HT1080 (cell line): ENCODE measurements around the gene ARRB2. TPM values are rescaled to one million over a fixed set of nuclear protein-coding genes. Genes with fewer than 3 reads are reported as not detected.

ENCODE experiments used
- DNase-seq: peaks from one replicate; pipeline ENCODE4 v3.0.0-alpha.2; 2015; ENCODE audit warnings: low read depth
- total RNA-seq: library from RNA; depleted of rRNA; stranded (reverse); fragments of >200 nt; shearing (Covaris generic); gene quantifications from 2 replicates; pipeline ENCODE4 v1.2.3, GENCODE V29; 2014

The ARRB2 gene
- total RNA-seq, 1 experiment from 2014 or later = 27.4 TPM

DNA sequence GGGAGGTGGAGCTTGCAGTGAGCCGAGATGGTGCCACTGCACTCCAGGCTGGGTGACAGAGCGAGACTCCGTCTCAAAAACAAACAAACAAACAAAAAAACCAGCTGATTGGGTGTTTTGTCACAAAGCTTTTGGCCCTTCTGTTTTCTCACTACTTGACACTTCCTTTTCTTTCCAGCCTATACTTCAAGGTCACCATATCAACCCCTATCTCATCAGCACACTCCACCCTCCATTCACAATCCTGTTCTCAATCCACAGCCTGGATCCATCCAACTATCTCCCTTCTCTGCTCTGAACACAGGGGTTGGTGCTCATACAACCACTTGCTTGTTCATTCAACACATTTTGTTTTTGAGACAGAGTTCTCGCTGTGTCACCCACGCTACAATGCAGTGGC is 14.2 kb downstream of the ARRB2 start:
- no peak for DNase-seq

- no peak for DNase-seq
These were observed 15.3 kb downstream of the ARRB2 start for GRCh38 chr17:4725646-4726310.

- DNase-seq = no peak
These were observed 17.7 kb downstream of the ARRB2 start for GRCh38 chr17:4728124-4728523.

- DNase-seq = no peak
These were observed 22.7 kb downstream of the ARRB2 start for GRCh38 chr17:4733073-4733531.

DNA sequence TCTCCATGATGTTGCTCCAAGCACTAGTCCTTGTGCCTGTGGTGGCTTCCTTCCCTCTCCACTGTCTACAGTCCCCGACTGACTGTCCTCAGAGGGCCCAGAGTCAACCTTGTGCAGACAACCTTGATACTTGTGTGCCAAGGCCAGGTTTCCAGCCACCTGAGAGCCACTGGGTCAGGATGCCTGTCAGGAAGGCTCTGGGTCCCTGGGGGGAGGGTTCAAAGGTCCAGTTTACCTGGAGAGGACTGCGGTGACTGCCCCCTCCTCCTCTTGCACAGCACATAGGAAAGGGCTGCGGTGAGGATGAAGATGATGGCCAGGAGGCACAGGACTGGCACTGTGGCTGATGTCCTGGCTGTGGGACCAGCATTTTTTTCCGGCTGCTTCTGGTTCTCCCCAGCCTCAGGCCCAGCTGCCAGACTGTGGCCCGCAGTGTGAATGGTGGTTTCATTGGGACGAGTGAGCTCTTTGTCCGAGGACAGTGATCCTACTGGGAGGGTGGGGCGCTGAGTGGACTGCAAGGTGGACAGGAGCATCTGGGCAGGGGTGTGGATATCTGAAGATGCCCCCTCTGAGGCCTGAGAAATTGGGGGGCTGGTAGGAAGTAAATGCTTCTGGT is 24.5 kb downstream of the ARRB2 start:
- DNase-seq = no peak

- no peak for DNase-seq
These were observed 25.6 kb downstream of the ARRB2 start for GRCh38 chr17:4735876-4736651.

DNA sequence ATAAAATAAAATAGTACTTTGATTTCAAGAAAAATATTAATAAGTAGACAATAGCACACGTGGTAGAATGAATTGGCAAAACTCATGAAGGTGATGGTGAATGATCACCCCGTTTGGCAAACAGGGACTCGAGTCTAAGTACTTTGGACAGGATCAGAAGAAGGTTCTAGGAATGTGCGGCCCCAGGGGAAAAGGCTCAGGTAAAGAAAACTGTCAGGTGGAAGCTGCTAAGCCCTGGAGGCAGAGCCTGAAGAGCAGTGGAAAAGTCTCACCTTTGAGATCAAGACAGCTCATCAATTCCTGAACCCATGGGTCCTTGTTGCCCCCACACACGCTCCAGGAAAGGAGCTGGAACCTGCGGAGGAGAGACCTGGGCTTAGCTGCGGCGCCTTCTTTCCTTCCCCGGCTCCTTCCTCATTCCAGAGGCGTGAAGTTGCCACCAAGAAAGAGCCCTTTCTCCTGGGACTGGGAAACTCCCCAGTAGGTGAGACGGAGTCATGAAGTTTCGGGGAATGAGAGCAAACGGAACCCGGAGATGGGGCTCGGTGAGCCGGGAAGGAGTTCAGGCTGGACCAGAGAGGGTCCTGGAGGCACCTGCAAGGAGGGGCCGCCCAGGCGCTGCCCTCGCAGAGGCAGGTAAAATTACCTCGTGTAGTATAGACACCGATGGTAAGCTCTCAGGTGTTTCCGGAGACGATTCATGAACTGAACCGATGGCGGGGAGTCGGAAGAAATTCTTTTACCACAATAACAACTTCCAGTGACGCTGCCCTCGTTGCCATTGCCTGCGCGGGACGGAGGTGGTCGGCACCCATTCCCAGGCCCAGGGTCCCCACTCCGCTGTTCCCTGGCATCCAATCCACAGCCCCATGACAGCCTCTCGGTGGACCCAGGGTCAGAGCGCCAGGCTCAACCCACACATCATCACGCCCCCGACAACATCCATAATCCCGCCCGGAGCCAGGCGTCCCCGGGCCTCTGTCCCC is 28.0 kb downstream of the ARRB2 start:
- DNase-seq = no peak

DNA sequence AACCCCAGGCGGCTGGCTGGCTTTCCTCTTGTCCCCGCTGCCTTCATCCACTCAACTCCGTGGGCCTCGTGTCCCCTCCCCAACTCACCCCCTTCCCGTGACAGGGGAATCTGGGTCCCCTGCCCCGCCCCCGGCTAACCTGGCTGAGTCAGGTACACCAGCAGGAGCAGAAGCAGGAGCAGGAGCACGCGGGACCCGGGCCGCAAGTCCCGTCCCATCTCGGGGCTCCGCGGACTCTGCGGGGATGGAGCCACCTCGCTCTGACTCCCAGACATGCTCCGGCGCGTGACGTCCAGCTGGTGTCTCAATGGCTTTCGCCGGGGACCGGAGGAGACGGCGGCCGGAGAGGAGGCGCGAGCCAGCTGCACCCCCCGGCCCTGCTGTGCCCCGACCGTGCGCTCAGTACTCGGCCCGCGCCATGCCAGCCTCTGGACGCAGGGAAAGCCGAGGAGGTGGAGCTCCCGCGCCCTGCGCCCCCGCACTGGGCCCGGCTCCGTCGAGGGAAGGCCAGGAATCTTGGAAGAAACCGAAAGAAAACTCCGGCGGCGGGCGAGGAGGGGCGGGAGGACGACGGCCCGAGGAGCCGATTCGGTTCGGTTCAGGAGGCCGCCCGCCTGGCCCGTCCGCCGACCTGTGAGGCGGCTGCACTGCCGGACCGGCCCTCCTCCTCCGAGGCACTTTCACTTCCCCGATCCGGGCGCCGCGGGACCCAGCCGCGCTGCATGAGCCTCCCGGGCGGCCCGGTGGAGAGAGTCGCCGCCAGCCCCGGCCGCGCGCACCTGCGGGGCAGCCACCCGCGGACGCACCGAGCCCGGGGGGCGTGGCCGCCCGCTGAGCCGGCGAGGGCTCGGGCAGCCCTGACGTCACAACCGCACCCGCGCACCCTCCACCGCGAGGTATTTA is 28.9 kb downstream of the ARRB2 start, which contains the start of the genes CXCL16 and ZMYND15:
CXCL16 (minus strand) TSS at position 807 of the 903 bp plus-strand sequence; CDS start at position 218, 589 bp downstream.
ZMYND15 (plus strand) TSS at position 712 of the 903 bp plus-strand sequence. CDS start 716 bp downstream, outside the sequence.
- DNase-seq = no peak

DNA sequence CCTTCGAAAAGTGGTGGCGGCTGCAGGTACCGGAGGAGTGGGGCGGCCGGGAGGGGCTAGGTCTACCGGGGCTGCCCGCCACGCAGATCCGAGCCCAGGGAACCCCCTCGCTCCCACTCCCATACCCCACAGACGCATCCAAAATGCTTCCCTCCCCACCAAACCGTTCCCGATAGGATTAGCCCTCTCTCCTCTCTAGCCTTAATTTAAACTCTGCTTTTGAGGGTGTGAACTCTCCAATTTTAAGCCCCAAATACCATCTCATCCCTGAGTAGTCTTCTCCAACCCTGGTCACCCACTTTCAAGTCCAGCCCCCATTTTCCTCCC is 29.6 kb downstream of the ARRB2 start:
- DNase-seq = no peak

DNA sequence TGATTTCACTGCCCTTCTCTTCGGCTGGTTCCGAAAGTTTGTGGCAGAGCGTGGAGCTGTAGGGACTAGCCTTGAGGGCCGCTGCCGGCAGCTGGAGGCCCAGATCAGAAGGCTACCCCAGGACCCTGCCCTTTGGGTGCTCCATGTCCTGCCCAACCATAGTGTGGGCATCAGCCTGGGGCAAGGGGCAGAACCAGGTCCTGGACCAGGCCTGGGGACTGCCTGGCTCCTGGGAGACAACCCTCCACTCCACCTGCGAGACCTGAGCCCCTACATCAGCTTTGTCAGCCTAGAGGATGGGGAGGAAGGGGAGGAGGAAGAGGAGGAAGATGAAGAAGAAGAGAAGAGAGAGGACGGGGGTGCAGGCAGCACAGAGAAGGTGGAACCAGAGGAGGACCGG is 30.2 kb downstream of the ARRB2 start:
- DNase-seq = no peak

DNA sequence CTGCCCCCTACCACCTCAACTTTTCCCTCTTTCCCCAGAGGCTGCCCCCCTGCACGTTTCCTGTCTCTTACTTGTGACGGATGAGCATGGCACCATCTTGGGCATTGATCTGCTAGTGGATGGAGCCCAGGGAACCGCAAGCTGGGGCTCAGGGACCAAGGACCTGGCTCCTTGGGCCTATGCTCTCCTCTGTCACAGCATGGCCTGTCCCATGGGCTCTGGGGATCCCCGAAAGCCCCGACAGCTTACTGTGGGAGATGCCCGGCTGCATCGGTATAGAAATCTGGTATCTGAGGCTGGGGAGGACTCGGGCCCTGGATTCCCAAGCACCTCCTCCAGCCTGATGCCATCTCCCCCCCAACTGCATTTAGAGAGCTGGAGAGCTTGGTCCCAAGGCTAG is 31.1 kb downstream of the ARRB2 start:
- DNase-seq = no peak

GRCh38 chr17:4742133-4742532 is 31.7 kb downstream of the ARRB2 start:
- DNase-seq = no peak

DNA sequence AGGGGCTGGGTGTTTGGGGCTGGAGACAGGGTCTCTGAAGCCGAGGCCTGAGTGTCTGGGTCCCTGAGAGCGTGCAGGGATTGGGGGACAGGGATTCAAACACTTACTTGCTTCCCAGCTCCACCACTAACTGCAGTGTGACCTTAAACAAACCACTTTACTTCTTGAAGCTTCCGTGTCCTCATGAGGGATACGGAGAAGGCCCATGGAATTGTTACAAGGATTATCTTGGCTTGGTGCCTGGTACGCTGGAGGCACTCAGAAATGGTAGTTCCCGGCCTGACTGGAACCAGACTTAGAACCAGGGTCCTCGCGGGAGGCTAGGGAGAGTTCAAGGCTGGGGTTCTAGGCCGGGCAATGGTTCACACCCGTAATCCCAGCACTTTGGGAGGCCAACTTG is 32.2 kb downstream of the ARRB2 start:
- no peak for DNase-seq

DNA sequence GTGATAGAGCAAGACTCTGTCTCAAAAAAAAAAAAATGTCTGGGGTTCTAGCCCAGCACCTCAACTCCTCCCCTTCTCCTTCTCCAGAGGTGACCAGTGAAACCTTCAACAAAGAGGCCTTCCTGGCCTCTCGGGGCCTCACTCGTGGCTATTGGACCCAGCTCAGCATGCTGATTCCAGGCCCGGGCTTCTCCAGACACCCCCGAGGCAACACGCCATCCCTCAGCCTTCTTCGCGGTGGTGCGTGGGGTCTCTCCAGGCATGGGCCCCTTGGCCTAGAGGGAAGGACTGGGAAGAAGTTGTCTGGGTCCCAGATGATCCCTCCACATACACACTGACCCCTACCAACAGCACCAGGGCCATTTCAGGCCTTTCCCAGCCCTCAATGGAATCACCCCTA is 32.8 kb downstream of the ARRB2 start:
- DNase-seq = no peak

DNA sequence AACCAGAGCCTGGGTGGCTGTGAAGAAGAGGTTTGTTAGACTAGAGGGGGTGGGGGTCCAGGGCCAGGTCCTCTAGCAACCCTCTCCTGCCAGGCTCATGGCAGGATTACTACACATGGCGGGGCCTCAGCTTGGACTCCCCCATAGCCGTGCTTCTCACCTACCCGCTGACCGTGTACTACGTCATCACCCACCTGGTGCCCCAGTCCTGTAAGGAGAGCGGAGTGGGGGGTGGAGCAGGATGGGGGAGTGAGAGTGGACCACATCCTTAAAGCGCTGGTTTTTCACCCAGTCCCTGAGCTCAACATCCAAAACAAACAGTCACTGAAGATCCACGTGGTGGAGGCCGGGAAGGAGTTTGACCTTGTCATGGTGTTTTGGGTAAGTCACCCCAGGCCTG is 33.5 kb downstream of the ARRB2 start:
- DNase-seq = no peak

- DNase-seq = no peak
These were observed 34.9 kb downstream of the ARRB2 start for GRCh38 chr17:4744999-4745969.

- no peak for DNase-seq
These were observed 37.4 kb downstream of the ARRB2 start for GRCh38 chr17:4747847-4748246.

GRCh38 chr17:4748686-4749085 is 38.3 kb downstream of the ARRB2 start:
- DNase-seq = no peak

DNA sequence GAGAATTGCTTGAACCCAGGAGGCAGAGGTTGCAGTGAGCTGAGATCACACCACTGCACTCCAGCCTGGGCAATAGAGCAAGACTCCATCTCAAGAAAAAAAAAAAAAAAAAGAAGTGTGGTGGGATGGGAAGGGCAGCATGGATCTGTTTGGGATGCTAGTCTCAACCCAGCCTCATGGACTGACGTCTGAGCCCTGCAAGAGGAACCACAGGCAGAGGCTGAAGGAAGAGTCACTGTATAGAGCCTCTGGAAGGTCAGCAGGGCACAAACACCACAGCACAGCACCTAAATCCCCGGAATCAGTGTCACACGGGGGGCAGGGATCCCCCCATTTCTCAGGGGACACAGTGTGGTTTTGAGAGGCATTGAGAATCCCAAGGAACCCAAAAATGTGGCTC is 40.2 kb downstream of the ARRB2 start:
- no peak for DNase-seq
